ENCODE results near the gene FLVCR2.
"Not testable (repeated sequence)": the region's sequence is repeated elsewhere in the genome, so short reads cannot be mapped to it uniquely, and the experiment has no call there.

The FLVCR2 gene

DNA sequence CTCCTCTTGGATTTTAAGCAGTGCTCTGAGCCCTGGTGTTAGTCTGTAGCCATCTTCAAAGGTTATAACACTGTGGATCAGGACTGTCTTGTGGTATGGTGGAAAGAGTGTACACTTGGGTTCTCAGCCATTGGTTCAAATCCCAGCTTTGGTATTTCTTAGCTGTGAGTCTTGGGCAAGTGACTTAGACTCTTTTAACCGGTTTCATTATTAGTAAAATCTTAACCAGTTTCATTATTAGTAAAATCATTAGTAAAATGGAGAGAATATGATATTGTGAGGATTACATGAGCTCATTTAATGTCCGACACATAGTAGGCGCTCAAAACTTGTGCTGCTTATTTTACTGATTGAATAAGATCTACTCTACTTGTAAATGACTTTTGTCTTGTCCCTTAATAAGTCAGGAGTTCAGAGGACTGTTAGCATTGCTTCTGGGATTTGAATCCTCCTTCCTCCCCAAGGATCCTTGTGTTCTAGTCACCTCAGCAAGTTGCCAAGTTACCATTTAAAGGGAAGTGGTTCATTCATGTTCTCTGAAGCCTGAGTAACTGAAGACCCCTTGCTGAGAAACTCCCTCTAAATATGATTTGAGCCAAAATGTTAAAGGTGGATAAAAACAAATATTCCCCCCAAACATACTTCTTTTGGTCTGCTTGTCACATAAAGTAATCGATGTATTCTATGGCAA, 95.1 kb downstream of the FLVCR2 start:
- H3K36me3 ChIP-seq (ENCODE audit: insufficient read depth, low read length): peaks cover 27% of the 10 kb centered on the region
- H3K4me1 ChIP-seq (ENCODE audit: insufficient read depth, low read length): no peaks in the 10 kb centered on the region
- no peak overlapping the region for H3K4me3 ChIP-seq (ENCODE audit: low read length)
- no peaks in the 10 kb centered on the region for H3K27me3 ChIP-seq (ENCODE audit: insufficient read depth, low read length)
- peaks cover 7% of the 10 kb centered on the region for H3K9me3 ChIP-seq (ENCODE audit: low read length)
- H2AFZ ChIP-seq (ENCODE audit: low read depth, low read length): no peak overlapping the region

GRCh38 chr14:75675265-75675960, 97.0 kb downstream of the FLVCR2 start:
- H3K27me3 ChIP-seq (ENCODE audit: insufficient read depth, low read length): no peaks in the 10 kb centered on the region
- peaks cover 3% of the 10 kb centered on the region for H3K9me3 ChIP-seq (ENCODE audit: low read length)
- H3K4me1 ChIP-seq (ENCODE audit: insufficient read depth, low read length): no peaks in the 10 kb centered on the region
- H3K4me3 ChIP-seq (ENCODE audit: low read length): no peak overlapping the region
- no peak overlapping the region for H2AFZ ChIP-seq (ENCODE audit: low read depth, low read length)
- peaks cover 12% of the 10 kb centered on the region for H3K36me3 ChIP-seq (ENCODE audit: insufficient read depth, low read length)

- H3K4me1 ChIP-seq (ENCODE audit: insufficient read depth, low read length): no peaks in the 10 kb centered on the region
- no peak overlapping the region for H2AFZ ChIP-seq (ENCODE audit: low read depth, low read length)
- peaks cover 45% of the 10 kb centered on the region for H3K36me3 ChIP-seq (ENCODE audit: insufficient read depth, low read length)
- H3K4me3 ChIP-seq (ENCODE audit: low read length): no peak overlapping the region
- H3K27me3 ChIP-seq (ENCODE audit: insufficient read depth, low read length): no peaks in the 10 kb centered on the region
- no peaks in the 10 kb centered on the region for H3K9me3 ChIP-seq (ENCODE audit: low read length)
These were observed 107.5 kb downstream of the FLVCR2 start for GRCh38 chr14:75685910-75686309.

DNA sequence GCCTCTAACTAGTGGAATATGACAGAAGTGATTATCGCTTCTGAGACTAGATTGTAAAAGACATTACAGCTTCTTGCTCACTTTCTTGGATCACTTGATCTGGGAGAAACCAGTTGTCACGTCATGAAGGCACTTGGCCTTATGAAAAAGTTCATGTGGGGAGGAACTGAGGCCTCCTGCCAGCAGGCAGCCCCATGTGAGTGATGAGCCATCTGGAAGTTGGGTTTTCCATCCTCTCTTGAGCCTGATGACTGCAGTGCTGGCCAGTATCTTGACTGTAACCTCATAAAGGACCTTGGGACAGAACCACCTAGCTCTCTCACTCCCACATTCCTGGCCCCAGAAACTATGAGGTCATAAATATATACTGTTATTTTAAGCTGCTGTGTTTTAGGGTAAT, 110.6 kb downstream of the FLVCR2 start:
- Histone ChIP-seq H3K4me1 (ENCODE audit: insufficient read depth, low read length) (no peaks in the 10 kb centered on the region), H2AFZ (ENCODE audit: low read depth, low read length) (no peak overlapping the region), H3K9me3 (ENCODE audit: low read length) (no peaks in the 10 kb centered on the region), H3K27me3 (ENCODE audit: insufficient read depth, low read length) (no peaks in the 10 kb centered on the region), H3K36me3 (ENCODE audit: insufficient read depth, low read length) (peaks cover 46% of the 10 kb centered on the region), H3K4me3 (ENCODE audit: low read length) (no peak overlapping the region)

DNA sequence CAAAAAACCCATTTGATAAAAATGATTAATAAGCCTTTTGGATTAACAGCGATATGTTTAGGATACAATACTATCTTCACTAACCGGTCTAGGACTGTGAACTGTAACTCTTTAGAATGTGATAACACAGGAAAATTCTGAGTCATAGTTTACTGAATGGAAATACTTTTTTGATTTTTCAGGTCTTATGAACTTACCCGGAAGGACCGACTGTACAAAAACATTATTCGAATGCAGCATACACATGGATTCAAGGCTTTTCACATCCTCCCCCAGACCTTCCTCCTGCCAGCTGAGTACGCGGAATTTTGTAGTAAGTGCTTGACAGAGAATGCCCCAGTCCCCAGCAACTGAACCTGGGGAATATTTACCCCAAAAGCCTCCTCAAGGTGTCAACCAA, 111.6 kb downstream of the FLVCR2 start:
- Histone ChIP-seq H3K27me3 (ENCODE audit: insufficient read depth, low read length) (no peaks in the 10 kb centered on the region), H2AFZ (ENCODE audit: low read depth, low read length) (no peak overlapping the region), H3K36me3 (ENCODE audit: insufficient read depth, low read length) (peaks cover 40% of the 10 kb centered on the region)

GRCh38 chr14:75695025-75695424, 116.6 kb downstream of the FLVCR2 start:
- H3K36me3 ChIP-seq (ENCODE audit: insufficient read depth, low read length): peaks cover 44% of the 10 kb centered on the region
- not testable (repeated sequence) for H3K4me1 ChIP-seq (ENCODE audit: insufficient read depth, low read length); H2AFZ ChIP-seq (ENCODE audit: low read depth, low read length); H3K9me3 ChIP-seq (ENCODE audit: low read length); H3K27me3 ChIP-seq (ENCODE audit: insufficient read depth, low read length); H3K4me3 ChIP-seq (ENCODE audit: low read length)

More for the DNA sequence above, 111.6 kb downstream of the FLVCR2 start:
- Histone ChIP-seq H3K9me3 (ENCODE audit: low read length) (no peaks in the 10 kb centered on the region), H3K4me3 (ENCODE audit: low read length) (no peak overlapping the region), H3K4me1 (ENCODE audit: insufficient read depth, low read length) (no peaks in the 10 kb centered on the region)

GRCh38 chr14:75697386-75697785, 119.0 kb downstream of the FLVCR2 start:
- Histone ChIP-seq H3K27me3 (ENCODE audit: insufficient read depth, low read length) (no peaks in the 10 kb centered on the region), H2AFZ (ENCODE audit: low read depth, low read length) (no peak overlapping the region), H3K9me3 (ENCODE audit: low read length) (no peaks in the 10 kb centered on the region), H3K36me3 (ENCODE audit: insufficient read depth, low read length) (peaks cover 33% of the 10 kb centered on the region), H3K4me1 (ENCODE audit: insufficient read depth, low read length) (peaks cover 2% of the 10 kb centered on the region), H3K4me3 (ENCODE audit: low read length) (no peak overlapping the region)
